Measurements from ENCODE around the gene RAPGEF6. TPM values are rescaled to one million over a fixed set of nuclear protein-coding genes. Genes with fewer than 3 reads are reported as not detected.
"Not testable (repeated sequence)": the region's sequence is repeated elsewhere in the genome, so short reads cannot be mapped to it uniquely, and the experiment has no call there.

RAPGEF6 gene
- polyA plus RNA-seq, 4 donors, result 12.4 to 17.8 (median 16.2) TPM

DNA sequence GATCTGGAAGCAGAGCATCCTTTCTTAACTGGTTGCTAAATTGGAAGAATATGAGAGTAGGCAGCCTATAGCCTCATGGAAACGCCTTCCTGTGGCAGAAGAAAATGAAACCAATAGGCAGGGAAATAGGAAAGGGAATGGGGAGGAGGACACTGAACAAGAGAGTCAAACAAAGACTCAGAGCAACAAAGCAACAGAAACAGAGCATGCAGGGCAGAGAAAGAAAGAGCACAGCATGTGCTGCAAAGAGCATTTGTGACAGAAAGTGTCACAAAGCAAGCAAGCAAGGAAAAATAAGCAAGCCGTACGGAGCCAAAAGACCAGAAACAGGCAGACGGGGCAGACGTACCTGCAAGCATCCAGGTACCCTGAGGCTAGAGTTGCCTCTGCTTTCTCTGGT, 123.1 kb downstream of the RAPGEF6 start:
- no peak for DNase-seq (ENCODE audit: low read depth in 4 of 4, low spot score in 3 of 4)

DNA sequence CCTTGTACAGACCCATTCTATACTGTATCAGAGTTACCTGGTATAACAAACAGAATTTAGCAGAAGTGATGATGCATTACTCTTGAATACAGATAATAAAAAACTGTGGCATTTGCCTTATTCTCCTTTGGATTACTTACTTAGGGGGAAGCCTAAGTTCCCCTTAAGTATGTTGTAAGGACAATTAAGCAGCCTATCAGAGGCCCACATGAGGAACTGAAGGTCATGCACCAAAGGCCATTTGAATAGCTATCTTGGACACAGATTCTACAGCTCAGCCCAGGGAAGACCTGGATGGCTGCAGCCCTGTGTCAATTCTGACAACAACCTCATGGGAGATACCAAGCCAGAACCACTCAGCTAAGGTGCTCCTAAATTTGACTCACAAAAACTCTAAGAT, 125.2 kb downstream of the RAPGEF6 start:
- DNase-seq (ENCODE audit: low read depth in 4 of 4, low spot score in 3 of 4), result no peak

DNA sequence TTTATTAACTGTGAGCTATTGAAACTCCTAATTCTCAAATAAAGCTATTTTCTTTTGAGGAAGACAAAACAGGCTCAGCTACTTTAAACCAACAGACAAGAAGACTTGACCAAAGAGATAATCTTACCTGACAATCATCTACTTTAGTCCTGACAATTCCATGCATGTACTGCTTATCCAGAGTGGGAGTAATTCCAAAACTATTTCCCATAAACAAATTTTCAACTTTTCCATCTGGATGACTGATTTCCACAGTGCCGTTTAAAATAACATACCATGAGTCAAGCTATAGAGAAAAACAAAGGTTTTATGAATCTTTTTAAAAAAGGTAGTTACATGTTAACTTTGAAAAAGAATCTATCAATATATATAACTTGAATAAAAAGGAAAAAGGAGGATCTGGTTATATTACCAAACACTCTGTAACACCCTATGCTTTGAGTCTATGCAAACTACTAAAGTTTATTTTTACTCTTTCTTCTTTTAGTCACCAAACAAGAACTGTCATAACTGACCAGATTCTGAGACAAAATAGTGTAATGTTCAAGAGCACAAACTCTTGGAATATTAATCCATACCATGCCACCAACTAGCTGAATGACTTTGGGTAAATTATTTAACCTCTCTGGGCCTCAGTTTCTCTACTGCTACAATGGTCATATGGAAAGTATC, 129.7 kb downstream of the RAPGEF6 start:
- DNase-seq (ENCODE audit: low read depth in 4 of 4, low spot score in 3 of 4), result no peak

DNA sequence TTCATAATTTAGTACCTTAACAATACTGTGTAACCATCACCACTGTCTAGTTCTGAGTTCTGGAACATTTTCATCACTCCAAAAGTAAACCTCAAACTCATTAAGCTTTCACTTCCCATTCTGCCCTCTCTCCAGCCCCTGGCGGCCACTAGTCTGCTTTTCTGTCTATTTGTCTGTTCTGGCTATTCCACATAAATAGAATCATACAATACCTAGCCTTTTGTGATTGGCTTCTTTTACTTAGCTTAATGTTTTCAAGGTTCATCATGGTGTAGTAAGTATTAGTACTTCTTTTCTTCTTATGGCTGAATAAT, 138.7 kb downstream of the RAPGEF6 start:
- DNase-seq (ENCODE audit: low read depth in 4 of 4, low spot score in 3 of 4), result no peak

DNA sequence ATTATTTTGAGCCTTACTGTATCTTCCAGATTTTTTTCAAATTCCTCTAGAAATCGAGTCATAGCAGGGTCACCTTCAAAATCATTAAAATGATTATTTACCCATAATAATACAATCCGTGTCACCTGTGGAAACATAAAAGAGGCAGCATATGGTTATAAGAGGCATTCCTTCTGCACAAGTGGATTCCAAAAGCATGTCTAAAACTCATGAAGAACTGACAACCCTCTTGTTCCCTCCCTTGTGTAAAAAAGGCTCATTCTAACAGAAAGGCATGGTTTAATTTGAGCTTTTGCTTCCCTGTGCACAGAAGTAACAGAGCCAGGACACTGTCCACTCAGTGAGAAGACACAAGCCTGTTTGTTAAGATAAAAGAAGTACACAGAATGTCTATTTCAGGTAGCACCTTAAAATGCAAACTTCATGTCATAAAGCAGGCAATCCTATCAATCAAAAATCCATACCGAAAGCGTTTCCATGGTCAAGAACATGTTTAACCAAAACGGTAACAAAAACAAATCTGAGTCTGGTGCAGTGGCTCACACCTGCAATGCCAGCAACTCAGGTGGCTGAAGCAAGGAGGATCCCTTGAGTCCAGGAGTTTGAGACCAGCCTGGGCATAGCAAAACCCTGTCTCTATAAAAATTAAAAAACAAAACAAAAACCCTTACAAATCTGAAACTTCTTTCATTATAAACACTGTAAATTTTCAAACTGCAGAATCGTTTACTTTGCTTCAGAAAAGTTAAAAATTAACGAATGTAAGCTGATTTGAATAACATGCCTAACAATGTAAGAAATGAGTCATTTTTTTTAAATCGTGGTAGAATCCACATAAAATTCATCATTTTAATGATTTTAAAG, 139.3 kb downstream of the RAPGEF6 start:
- no peak for DNase-seq (ENCODE audit: low read depth in 4 of 4, low spot score in 3 of 4)

DNA sequence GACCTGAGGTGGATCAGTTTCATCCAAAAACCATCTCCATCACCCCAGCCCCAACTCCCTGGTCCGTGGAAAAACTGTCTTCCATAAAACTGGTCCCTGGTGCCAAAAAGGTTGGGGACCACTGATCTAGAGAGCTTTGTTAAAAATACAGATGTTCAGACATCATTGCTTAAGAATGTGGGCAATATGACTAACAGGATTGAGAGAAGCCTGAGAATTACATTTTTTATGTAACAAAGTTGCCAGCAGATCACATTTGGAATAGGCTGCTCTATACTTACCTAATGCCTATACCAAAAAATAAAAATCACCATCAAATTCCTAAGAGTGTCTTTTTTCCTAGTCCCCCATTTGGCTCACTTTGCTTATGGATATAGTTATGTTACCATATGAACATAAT, 143.3 kb downstream of the RAPGEF6 start:
- DNase-seq (ENCODE audit: low read depth in 4 of 4, low spot score in 3 of 4), result no peak

DNA sequence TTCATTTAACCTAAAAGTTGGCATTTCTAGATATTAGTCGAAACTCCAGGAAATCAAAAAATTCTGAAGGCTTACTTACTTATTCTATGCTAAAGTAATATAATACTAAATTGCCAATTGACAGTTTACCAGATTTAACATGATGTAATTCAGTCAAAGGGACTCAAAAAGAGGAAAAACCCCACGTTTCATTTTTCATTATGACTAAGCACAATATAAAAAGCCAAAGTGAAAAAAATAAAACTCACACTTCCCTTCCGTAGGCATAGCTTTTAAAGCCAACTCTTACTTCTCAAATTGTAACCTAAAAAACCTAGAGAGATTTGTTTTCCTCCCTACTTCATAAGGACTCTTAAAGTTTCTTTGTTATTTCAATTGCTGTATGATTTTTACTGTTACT, 146.6 kb downstream of the RAPGEF6 start:
- no peak for DNase-seq (ENCODE audit: low read depth in 4 of 4, low spot score in 3 of 4)

DNA sequence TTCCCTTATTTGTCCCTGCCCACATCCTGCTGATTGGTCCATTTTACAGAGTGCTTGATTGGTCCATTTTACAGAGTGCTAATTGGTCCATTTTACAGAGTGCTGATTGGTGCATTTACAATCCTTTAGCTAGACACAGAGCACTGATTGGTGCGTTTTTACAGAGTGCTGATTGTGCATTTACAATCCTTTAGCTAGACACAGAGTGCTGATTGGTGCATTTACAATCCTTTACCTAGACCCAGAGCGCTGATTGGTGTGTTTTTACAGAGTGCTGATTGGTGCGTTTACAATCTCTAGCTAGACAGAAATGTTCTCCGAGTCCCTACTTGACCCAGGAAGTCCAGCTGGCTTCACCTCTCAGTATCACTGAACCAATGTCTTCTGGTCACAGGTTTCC, 147.7 kb downstream of the RAPGEF6 start:
- DNase-seq (ENCODE audit: low read depth in 4 of 4, low spot score in 3 of 4), result not testable (repeated sequence)

DNA sequence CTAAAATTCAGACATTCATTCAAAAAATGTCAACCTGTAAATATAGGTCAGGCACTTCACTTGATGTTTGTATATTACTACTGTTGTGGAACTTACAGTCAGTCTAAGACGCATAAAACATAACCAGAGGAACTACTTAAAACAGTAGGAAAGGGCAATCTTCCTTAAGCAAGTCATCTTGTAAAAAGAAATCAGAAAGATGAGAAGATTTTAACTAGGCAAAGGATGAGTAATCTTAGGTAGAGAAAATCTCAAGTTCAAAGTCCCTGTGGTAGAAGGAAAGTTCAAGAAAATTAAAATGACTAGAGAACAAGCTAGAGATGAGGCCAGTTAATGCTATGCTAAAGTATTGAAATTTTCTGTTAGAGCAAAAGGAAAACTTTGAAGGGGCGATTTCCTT, 152.4 kb downstream of the RAPGEF6 start:
- no peak for DNase-seq (ENCODE audit: low read depth in 4 of 4, low spot score in 3 of 4)

DNA sequence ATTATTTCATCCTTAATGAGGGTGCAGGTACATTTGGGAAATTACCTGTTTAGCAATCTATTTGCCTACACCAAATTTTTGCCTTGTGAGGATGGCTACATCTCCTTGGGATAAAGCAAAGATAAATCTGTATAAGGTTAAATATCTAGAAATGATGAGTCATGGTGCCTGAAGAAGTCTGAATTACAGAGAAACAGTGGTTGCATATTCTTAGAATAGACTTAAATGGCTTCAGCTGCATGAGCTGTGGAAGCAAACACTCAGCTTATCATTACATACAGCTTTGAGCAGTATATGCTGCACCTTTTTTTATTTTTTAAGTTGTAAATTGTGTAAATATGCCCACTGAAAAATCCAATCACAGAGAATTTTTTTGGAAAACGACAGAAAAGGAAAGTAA, 153.5 kb downstream of the RAPGEF6 start:
- no peak for DNase-seq (ENCODE audit: low read depth in 4 of 4, low spot score in 3 of 4)

DNA sequence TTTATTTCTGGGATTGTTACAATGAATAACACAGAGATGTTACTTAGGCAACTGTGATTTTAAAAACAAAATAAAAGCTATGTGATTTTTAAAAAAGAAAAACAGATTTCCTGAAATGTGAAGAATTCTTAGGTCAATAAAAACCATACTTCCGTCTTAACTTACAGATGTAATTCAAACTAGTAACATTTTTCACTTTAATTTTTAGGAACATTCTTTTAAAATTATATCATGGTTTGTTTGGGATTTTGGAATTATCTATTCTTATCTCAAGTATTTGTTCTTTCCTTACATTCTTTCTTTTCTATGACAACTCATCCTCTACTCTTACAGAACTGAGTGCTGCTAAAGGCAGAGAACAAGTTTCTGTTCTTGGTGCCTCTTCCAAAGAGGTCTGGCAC, 159.5 kb downstream of the RAPGEF6 start:
- no peak for DNase-seq (ENCODE audit: low read depth in 4 of 4, low spot score in 3 of 4)

DNA sequence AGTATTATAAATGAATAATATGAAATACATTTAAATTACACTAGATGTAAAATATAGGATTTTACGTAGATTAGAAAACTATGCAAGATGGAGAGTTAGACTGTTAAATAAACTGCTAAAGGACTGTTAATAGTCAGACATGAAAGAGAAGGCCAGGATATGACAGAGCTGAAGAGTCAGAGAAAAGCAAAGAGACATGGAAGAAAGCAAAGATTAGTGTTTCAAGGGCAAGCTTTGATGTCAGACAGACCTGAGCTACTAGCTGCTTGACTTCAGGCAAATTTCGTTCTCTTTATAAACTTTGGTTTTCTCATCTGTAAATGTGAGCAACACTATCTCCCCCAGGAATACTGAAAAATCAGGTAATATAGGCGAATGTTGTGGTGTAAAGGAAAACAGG, 161.3 kb downstream of the RAPGEF6 start:
- DNase-seq (ENCODE audit: low read depth in 4 of 4, low spot score in 3 of 4), result no peak

DNA sequence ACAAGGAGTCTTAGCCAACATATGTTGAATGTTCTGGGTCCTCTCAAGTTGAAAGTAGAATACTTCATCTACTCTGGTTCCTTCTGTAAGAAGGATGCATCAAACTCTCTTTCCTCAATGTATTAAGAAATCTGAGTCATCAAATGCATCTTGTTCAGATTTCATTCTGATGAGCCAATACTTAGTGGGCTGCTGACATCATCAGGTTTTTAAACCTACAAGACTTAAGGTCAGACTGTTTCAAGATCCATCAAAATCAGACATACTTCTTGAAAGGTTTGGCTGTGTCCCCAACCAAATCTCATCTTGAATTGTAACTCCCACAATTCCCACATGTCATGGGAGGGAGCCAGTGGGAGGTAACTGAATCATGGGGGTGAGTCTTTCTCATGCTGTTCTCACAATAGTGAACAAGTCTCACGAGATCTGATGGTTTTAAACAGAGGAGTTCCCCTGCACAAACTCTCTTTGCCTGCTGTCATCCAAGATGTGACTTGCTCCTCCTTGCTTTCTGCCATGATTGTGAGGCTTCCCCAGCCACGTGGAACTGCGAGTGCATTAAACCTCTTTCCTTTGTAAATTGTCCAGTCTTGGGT, 168.8 kb downstream of the RAPGEF6 start:
- DNase-seq (ENCODE audit: low read depth in 4 of 4, low spot score in 3 of 4), result no peak

DNA sequence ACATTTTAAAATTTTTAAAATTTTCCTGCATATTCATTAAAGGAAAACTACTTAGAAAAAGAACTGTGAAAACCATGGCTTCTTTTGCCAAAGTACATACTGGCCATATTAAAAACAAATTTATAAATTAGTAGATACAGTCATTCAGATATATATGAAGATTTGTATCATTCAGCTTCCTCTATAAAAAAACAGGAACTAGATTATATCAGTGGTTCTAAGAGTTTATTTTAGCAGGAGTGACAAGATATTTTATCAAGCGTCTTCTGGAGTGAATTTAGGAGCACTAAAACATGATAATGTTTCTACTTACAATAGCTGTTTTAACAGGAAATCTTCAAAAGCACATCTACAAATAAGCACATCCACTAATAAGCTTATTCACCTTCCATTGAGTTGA, 171.4 kb downstream of the RAPGEF6 start:
- DNase-seq (ENCODE audit: low read depth in 4 of 4, low spot score in 3 of 4), result no peak

DNA sequence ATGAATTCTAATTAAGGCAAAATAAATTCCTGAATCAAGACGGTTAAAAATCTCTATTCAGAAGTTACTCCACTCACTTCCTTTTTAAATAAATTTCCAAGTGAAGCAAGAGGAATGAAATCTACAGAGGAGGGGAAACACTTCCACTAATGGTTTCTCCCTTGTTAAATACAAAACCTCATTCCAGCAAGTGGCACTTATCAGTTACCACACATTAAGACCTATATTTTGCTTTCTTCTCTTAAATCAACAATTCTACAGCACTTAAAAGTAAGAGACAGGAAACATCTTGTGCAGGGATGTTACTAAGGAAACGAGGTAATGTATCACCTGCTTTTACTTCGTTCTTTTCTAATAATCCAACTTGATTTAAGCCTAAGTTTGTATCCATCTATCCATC, 172.6 kb downstream of the RAPGEF6 start:
- DNase-seq (ENCODE audit: low read depth in 4 of 4, low spot score in 3 of 4), result no peak

DNA sequence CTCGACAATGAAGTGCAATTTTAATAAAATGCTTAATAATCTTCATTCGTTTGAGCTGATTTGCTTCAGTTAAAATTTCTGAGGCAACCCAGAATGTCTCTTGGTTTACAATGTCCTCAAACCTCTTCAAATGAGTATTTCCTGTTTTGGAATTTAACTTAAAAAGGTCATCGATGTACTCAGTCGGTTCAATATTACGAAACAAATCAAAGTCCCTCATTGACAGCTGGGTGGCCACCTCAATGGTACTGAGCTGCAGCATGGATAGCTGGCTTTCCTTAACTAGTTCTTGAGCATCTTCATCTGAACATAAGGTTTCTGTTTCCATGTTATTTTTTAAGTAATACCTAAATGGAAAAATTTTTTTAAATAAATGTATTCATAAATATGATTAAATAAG, 173.3 kb downstream of the RAPGEF6 start:
- DNase-seq (ENCODE audit: low read depth in 4 of 4, low spot score in 3 of 4), result no peak

DNA sequence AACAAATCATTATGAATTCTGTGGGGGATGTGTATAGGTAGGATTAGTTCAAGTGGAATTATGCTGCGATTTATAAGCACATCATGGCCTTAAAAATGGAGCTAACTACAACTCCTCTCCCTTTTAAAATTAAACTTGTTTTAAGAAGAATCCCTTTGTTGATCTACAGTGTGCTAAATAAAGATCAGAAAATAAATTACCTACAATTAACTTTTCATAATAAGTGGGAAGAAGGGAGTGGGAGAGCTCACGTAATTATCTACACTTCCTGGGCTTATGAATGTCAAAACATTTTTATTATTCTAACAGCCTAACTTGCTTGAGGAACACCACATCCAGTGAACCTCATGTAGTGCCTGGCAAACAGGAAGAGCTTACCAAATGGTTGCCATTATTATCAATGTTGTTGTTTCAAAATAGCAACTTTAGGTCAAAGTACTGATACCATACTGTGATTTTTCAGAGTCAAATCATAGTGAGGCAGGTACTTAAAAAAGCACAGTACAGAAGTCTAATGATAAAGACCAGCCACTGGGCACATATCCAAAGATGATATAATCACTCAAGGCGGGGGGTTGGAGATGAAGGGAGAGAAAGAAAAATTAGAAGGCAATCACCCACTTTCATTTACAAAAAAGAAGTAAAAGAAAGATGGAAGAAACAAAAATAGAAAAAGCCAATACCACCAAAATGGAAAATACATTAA, 174.0 kb downstream of the RAPGEF6 start:
- DNase-seq (ENCODE audit: low read depth in 4 of 4, low spot score in 3 of 4), result peak in 1 of 4 donors; percentile 8

DNA sequence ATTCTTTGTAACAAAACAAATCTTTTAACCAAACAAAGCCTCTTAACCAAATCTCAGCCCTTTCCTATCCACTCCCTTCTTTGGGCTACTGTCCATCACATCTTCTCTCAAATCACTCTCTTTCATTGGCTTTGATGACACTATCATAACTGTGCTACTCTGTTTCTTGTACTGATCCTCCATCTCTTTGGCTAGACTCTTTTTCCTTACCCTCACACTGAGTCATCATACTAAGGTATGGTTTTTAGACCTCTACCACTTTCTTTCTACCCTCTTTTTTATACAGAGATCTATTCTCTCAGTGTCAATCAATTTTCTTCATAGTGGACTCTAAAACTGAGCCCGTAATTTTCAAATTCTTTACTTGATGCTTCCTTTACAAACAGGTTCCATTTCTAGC, 174.9 kb downstream of the RAPGEF6 start:
- no peak for DNase-seq (ENCODE audit: low read depth in 4 of 4, low spot score in 3 of 4)

DNA sequence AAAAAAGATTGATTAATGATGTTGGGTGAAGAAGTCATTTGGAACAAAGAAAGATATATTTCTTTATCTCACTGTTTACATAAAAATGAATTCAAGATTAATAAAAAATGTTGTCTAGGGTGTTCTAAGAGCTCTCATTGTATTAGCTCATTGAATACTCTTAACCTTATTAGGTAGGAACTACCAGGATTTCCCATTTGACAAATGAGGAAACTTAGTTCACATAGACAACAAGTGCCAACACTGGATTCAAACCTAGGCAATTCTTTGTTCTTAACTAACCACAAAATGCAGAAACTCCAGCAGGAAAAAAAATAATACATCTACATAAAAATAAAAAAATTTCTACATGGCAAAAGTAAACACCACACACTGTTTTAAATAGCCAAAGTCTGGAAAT, 175.8 kb downstream of the RAPGEF6 start:
- DNase-seq (ENCODE audit: low read depth in 4 of 4, low spot score in 3 of 4), result no peak

DNA sequence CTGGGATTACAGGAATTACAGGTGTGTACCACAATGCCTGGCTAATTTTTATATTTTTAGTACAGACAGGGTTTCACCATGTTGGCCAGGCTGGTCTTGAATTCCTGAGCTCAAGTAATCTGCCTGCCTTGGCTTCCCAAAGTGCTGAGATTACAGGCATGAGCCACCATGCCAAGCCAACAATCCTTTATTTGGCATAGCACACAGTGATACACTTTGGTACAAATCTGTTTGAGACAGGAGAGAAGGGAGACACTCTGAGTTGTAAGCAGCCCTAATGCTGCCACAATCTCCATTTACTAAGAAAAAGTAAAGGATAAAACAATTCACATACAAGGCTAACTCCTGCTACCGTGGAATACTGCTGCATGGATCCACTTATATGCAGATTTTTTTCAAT, 177.8 kb downstream of the RAPGEF6 start:
- no peak for DNase-seq (ENCODE audit: low read depth in 4 of 4, low spot score in 3 of 4)

DNA sequence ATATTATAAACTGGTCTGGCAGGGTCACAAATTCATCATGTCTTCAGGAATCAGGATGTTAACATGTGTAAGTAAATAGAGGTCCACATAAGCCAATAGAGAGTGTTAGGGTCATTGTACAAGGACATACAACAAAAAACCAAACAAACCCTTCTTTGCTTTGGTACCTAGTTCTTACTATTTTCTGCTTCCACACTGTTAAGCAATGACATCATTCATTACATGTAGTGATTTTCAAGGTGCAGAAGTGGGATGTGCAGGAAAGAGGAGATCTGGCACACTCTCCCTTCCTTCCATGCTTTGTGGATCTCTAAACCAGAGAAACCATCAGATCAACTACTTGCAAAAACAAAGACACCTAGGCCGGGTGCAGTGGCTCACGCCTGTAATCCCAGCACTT, 184.1 kb downstream of the RAPGEF6 start:
- DNase-seq (ENCODE audit: low read depth in 4 of 4, low spot score in 3 of 4), result no peak
